Left lung (tissue), 10 donors: Measurements from ENCODE around the gene S100PBP. TPM values are rescaled to one million over a fixed set of nuclear protein-coding genes. Genes with fewer than 3 reads are reported as not detected.

Source experiments
- ATAC-seq: fragments of 200-7000 bp; cut with Tn5 transposase; one replicate; pipeline ENCODE4 v1.9.1; 2020; ENCODE audit warnings: moderate library complexity
- DNase-seq, 4 donors: peaks; one replicate each; pipeline ENCODE4 v3.0.0-alpha.2; 2013 to 2020
- H3K27ac ChIP-seq, 2 donors: fragments of 200-600 bp; sonication (generic) in 1 of 2; one replicate each; pipeline versions ENCODE4 v1.5.0 to v1.8.0; 2020 to 2021
- H3K27me3 ChIP-seq, 2 donors: fragments of 200-600 bp; sonication (generic) in 1 of 2; one replicate each; pipeline versions ENCODE4 v1.5.0 to v1.8.0; 2020 to 2021
- H3K36me3 ChIP-seq, 2 donors: fragments of 200-600 bp; sonication (generic) in 1 of 2; one replicate each; pipeline versions ENCODE4 v1.5.0 to v1.8.0; 2020 to 2021
- H3K4me1 ChIP-seq, 2 donors: fragments of 200-600 bp; one replicate each; pipeline ENCODE4 v1.8.0; 2021
- H3K4me3 ChIP-seq, 2 donors: fragments of 200-600 bp; sonication (generic) in 1 of 2; one replicate each; pipeline versions ENCODE4 v1.5.0 to v1.8.0; 2020 to 2021; ENCODE audit warnings: mild to moderate bottlenecking in 1 of 2
- H3K9me3 ChIP-seq, 2 donors: fragments of 200-600 bp; sonication (generic) in 1 of 2; one replicate each; pipeline versions ENCODE4 v1.5.0 to v1.8.0; 2020 to 2021
- CTCF ChIP-seq, 2 donors: fragments of 200-600 bp; sonication (generic) in 1 of 2; IDR thresholded peaks; one replicate each; pipeline versions ENCODE4 v1.5.0 to v1.8.0; 2021; ENCODE audit warnings: antibody characterized with exemption in 2 of 2
- intact Hi-C, 2 donors: fragments of 100-400 bp; cut with DNase I; formaldehyde crosslinking; loops; one replicate each; pipeline versions ENCODE4 v1.11.2 to v1.14.2; 2022
- polyA plus RNA-seq, 6 donors: library from polyadenylated mRNA; unstranded; fragments of 120-200 nt; gene quantifications; one replicate each; pipeline ENCODE4 v1.2.1, GENCODE V29; 2013; ENCODE audit not compliant: insufficient read length in 6 of 6
- total RNA-seq, 2 donors: library from RNA; stranded (reverse); fragmentation: NEBNext Ultra II Directional; extraction: Animal tissue kit (Norgen Biotek cat#: 25700); gene quantifications; one replicate each; pipeline ENCODE4 v1.2.1, GENCODE V29; 2021
- donor health status: DM: no; HTN: yes; CAD: no.
- donor health status: DM: no; HTN: no; CAD: no.

The S100PBP gene
- total and polyA plus RNA-seq, 8 donors: 32.3 to 56.5 (median 51.1) TPM

- H3K27me3 ChIP-seq: no peaks in the 10 kb centered on the region
- no peaks in the 10 kb centered on the region for H3K9me3 ChIP-seq
- H3K27ac ChIP-seq: peak overlapping the region; percentile 94
- H3K36me3 ChIP-seq: no peaks in the 10 kb centered on the region
- DNase-seq: no peak
- ATAC-seq: no peak
- no peak for TF ChIP-seq CTCF (IDR thresholded peaks at IDR 0.05)
- intact Hi-C loops: no loop called here
- H3K4me3 ChIP-seq: peak overlapping the region; percentile 95 to 99
- H3K4me1 ChIP-seq: peaks cover 17 to 46% of the 10 kb centered on the region in 2 donors
These were observed 1.5 kb downstream of the S100PBP start for GRCh38 chr1:32818804-32819541.

GRCh38 chr1:32825181-32825580 is 7.7 kb downstream of the S100PBP start:
- no peak overlapping the region for H3K4me3 ChIP-seq
- no peak for ATAC-seq
- no peak overlapping the region for H3K27ac ChIP-seq
- H3K36me3 ChIP-seq: peaks cover 0 to 46% of the 10 kb centered on the region in 2 donors
- no peaks in the 10 kb centered on the region for H3K27me3 ChIP-seq
- DNase-seq: no peak
- intact Hi-C loops: no loop called here
- H3K4me1 ChIP-seq: peaks cover 0 to 5% of the 10 kb centered on the region in 2 donors
- TF ChIP-seq CTCF (IDR thresholded peaks at IDR 0.05): no peak
- no peaks in the 10 kb centered on the region for H3K9me3 ChIP-seq

GRCh38 chr1:32828341-32828740 is 10.9 kb downstream of the S100PBP start:
- Histone ChIP-seq H3K27me3 (no peaks in the 10 kb centered on the region), H3K4me3 (no peak overlapping the region), H3K36me3 (peaks cover 0 to 78% of the 10 kb centered on the region in 2 donors), H3K27ac (no peak overlapping the region), H3K4me1 (no peaks in the 10 kb centered on the region), H3K9me3 (no peaks in the 10 kb centered on the region)
- ATAC-seq (no peak), DNase-seq (no peak)
- intact Hi-C loops: no loop called here
- TF ChIP-seq CTCF (IDR thresholded peaks at IDR 0.05): no peak

GRCh38 chr1:32830092-32830852 is 12.8 kb downstream of the S100PBP start:
- no peak overlapping the region for H3K27ac ChIP-seq
- TF ChIP-seq CTCF (IDR thresholded peaks at IDR 0.05): no peak
- no peak overlapping the region for H3K4me3 ChIP-seq
- H3K27me3 ChIP-seq: no peaks in the 10 kb centered on the region
- DNase-seq (no peak), ATAC-seq (peak; percentile 72)
- H3K4me1 ChIP-seq: no peaks in the 10 kb centered on the region
- peaks cover 0 to 95% of the 10 kb centered on the region in 2 donors for H3K36me3 ChIP-seq
- no peaks in the 10 kb centered on the region for H3K9me3 ChIP-seq
- intact Hi-C loops: no loop called here

GRCh38 chr1:32831878-32832277 is 14.4 kb downstream of the S100PBP start:
- H3K9me3 ChIP-seq: no peaks in the 10 kb centered on the region
- TF ChIP-seq CTCF (IDR thresholded peaks at IDR 0.05): no peak
- H3K27me3 ChIP-seq: no peaks in the 10 kb centered on the region
- ATAC-seq (no peak), DNase-seq (no peak)
- intact Hi-C loops: no loop called here
- no peaks in the 10 kb centered on the region for H3K4me1 ChIP-seq
- peaks cover 0 to 82% of the 10 kb centered on the region in 2 donors for H3K36me3 ChIP-seq
- no peak overlapping the region for H3K4me3 ChIP-seq
- H3K27ac ChIP-seq: no peak overlapping the region
